ENCODE data around the gene ERCC5.
A peak's percentile ranks its signal among the peaks of the same experiment; 100 is the strongest.

ERCC5 gene

GRCh38 chr13:102845289-102845629 lies 573 bp upstream of the ERCC5 start:
- DNase-seq (ENCODE audit: low spot score) = peak; percentile 8

GRCh38 chr13:102846261-102847015 lies 606 bp downstream of the ERCC5 start:
- DNase-seq (ENCODE audit: low spot score) = peak; percentile 30

- DNase-seq (ENCODE audit: low spot score) = peak; percentile 13
Observed at GRCh38 chr13:102847272-102848234, 1.7 kb downstream of the ERCC5 start.

- no peak for DNase-seq (ENCODE audit: low spot score)
Observed at GRCh38 chr13:102848956-102849355, 3.1 kb downstream of the ERCC5 start.

GRCh38 chr13:102852556-102852955 lies 6.7 kb downstream of the ERCC5 start:
- DNase-seq (ENCODE audit: low spot score) = no peak

- no peak for DNase-seq (ENCODE audit: low spot score)
Observed at GRCh38 chr13:102854675-102855074, 8.8 kb downstream of the ERCC5 start.

GRCh38 chr13:102856557-102856956 lies 10.7 kb downstream of the ERCC5 start:
- DNase-seq (ENCODE audit: low spot score) = no peak

- no peak for DNase-seq (ENCODE audit: low spot score)
Observed at GRCh38 chr13:102862624-102863210, 16.9 kb downstream of the ERCC5 start.

GRCh38 chr13:102863590-102863989 lies 17.8 kb downstream of the ERCC5 start:
- no peak for DNase-seq (ENCODE audit: low spot score)

GRCh38 chr13:102868366-102868936 lies 22.6 kb downstream of the ERCC5 start:
- no peak for DNase-seq (ENCODE audit: low spot score)

- peak; percentile 7 for DNase-seq (ENCODE audit: low spot score)
Observed at GRCh38 chr13:102869948-102870676, 24.3 kb downstream of the ERCC5 start.

GRCh38 chr13:102870677-102871415 lies 25.0 kb downstream of the ERCC5 start:
- peak; percentile 71 for DNase-seq (ENCODE audit: low spot score)

- no peak for DNase-seq (ENCODE audit: low spot score)
Observed at GRCh38 chr13:102872131-102872530, 26.3 kb downstream of the ERCC5 start.

GRCh38 chr13:102872531-102872930 lies 26.7 kb downstream of the ERCC5 start:
- DNase-seq (ENCODE audit: low spot score) = no peak

- DNase-seq (ENCODE audit: low spot score) = no peak
Observed at GRCh38 chr13:102873653-102874052, 27.8 kb downstream of the ERCC5 start.

- peak; percentile 39 for DNase-seq (ENCODE audit: low spot score)
Observed at GRCh38 chr13:102875256-102875655, 29.4 kb downstream of the ERCC5 start.

- DNase-seq (ENCODE audit: low spot score) = no peak
Observed at GRCh38 chr13:102877303-102877702, 31.5 kb downstream of the ERCC5 start.

GRCh38 chr13:102878481-102878880 lies 32.6 kb downstream of the ERCC5 start:
- DNase-seq (ENCODE audit: low spot score) = no peak

- no peak for DNase-seq (ENCODE audit: low spot score)
Observed at GRCh38 chr13:102879793-102880499, 34.1 kb downstream of the ERCC5 start.
